Thoracic aorta (tissue), 2 donors: Measurements from ENCODE around the gene SAMD14. TPM values are rescaled to one million over a fixed set of nuclear protein-coding genes. Genes with fewer than 3 reads are reported as not detected.

ENCODE experiments used
- ATAC-seq: fragments of 150-250 bp; one replicate; pipeline ENCODE4 v1.8.0; 2017; ENCODE audit warnings: low read depth; ENCODE audit not compliant: insufficient number of reproducible peaks, low FRiP score
- DNase-seq: peaks from one replicate; pipeline ENCODE4 v3.0.0-alpha.2; 2020; ENCODE audit warnings: low spot score
- H3K27ac ChIP-seq, 2 donors: fragments of 200-600 bp; sonication (generic); 1 replicate in 1 of 2; 2 replicates in 1 of 2; pipeline ENCODE4 v1.5.1; 2016; ENCODE audit warnings: mild to moderate bottlenecking in 2 of 2, moderate library complexity in 2 of 2
- H3K27me3 ChIP-seq: fragments of 200-600 bp; sonication (generic); replicated peaks from 2 replicates; pipeline ENCODE4 v1.6.0; 2016; ENCODE audit warnings: mild to moderate bottlenecking; ENCODE audit not compliant: insufficient read depth
- H3K36me3 ChIP-seq: fragments of 200-600 bp; sonication (generic); one replicate; pipeline ENCODE4 v1.5.1; 2016
- H3K4me1 ChIP-seq, 2 donors: fragments of 200-600 bp; sonication (generic); 1 replicate in 1 of 2; 2 replicates in 1 of 2; pipeline versions ENCODE4 v1.5.1 to v1.6.0; 2016; ENCODE audit warnings: low read depth in 2 of 2, mild to moderate bottlenecking in 1 of 2; ENCODE audit not compliant: control insufficient read depth in 1 of 2
- H3K4me3 ChIP-seq: fragments of 200-600 bp; sonication (generic); 2 replicates; pipeline ENCODE4 v1.5.1; 2016; ENCODE audit warnings: mild to moderate bottlenecking
- H3K9me3 ChIP-seq: fragments of 200-600 bp; sonication (generic); 2 replicates; pipeline ENCODE4 v1.5.1; 2016
- CTCF ChIP-seq: fragments of 200-600 bp; sonication (generic); IDR thresholded peaks from one replicate; pipeline ENCODE4 v1.5.1; 2019; ENCODE audit warnings: antibody characterized with exemption
- total RNA-seq, 2 donors: library from RNA; depleted of rRNA; stranded (reverse); fragments of >200 nt; gene quantifications; one replicate each; pipeline versions ENCODE4 v1.1.0 to v1.2.3, GENCODE V29; 2016

SAMD14 gene
- total RNA-seq, 2 donors from 2014 or later, result 9.7 to 11.5 TPM

- Histone ChIP-seq H3K4me3 (no peak overlapping the region), H3K27me3 (no peaks in the 10 kb centered on the region), H3K9me3 (no peaks in the 10 kb centered on the region), H3K4me1 (peaks cover 34 to 81% of the 10 kb centered on the region in 2 donors), H3K27ac (peak overlapping the region; percentile 98 to 99), H3K36me3 (peaks cover 9% of the 10 kb centered on the region)
- ATAC-seq, result no peak
- DNase-seq, result no peak
- TF ChIP-seq CTCF, result no peak
Observed at GRCh38 chr17:50171371-50172071, 41.6 kb upstream of the SAMD14 start.

DNA sequence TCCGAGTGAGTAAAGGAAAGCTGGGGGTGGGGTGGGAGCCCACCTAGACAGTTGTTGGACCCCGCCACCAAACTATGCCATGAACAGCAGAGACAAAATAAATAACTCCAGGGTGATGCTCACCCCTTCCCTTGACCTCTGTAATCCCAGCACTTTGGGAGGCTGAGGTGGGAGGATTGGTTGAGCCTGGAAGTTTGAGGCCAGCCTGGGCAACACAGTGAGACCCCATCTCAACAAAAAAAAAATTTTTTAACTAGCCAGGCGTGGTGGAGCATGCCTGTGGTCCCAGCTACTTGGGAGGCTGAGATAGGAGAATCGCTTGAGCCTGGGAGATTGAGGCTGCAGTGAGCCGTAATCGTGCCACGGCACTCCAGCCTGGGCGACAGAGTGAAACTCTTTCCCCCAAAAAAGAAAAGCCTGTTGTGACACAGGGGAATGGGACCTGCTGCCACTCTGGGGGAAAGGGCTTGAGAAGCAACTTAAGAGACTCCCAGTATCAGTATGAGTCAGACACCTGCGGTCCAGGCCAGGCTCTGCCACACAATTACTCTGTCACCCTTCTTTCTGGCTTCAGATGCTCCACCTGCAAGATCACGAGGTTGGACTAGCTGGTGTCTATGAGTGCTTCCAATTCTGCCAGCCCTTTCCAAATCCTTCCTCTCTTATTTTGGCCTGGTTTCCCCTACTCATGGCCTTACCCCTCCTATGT, 40.9 kb upstream of the SAMD14 start:
- no peak for TF ChIP-seq CTCF
- ATAC-seq, result no peak

GRCh38 chr17:50169881-50170459, 40.0 kb upstream of the SAMD14 start:
- no peak for TF ChIP-seq CTCF
- Histone ChIP-seq H3K27ac (peak overlapping the region; percentile 98 to 99), H3K4me1 (peaks cover 31 to 74% of the 10 kb centered on the region in 2 donors), H3K27me3 (no peaks in the 10 kb centered on the region), H3K9me3 (no peaks in the 10 kb centered on the region), H3K4me3 (no peak overlapping the region), H3K36me3 (peaks cover 9% of the 10 kb centered on the region)
- ATAC-seq (no peak), DNase-seq (no peak)

More for the DNA sequence above, 40.9 kb upstream of the SAMD14 start:
- Histone ChIP-seq H3K9me3 (no peaks in the 10 kb centered on the region), H3K27ac (peak overlapping the region; percentile 98 to 99), H3K27me3 (no peaks in the 10 kb centered on the region), H3K4me1 (peaks cover 30 to 74% of the 10 kb centered on the region in 2 donors), H3K36me3 (peaks cover 9% of the 10 kb centered on the region), H3K4me3 (no peak overlapping the region)
- DNase-seq, result no peak

GRCh38 chr17:50169121-50169764, 39.3 kb upstream of the SAMD14 start:
- peaks cover 35 to 76% of the 10 kb centered on the region in 2 donors for H3K4me1 ChIP-seq
- no peaks in the 10 kb centered on the region for H3K27me3 ChIP-seq
- peak; percentile 78 for TF ChIP-seq CTCF
- no peak overlapping the region for H3K4me3 ChIP-seq
- H3K27ac ChIP-seq, result peak overlapping the region; percentile 98 to 99
- ATAC-seq, result no peak
- H3K9me3 ChIP-seq, result no peaks in the 10 kb centered on the region
- H3K36me3 ChIP-seq, result peaks cover 9% of the 10 kb centered on the region
- no peak for DNase-seq

- peaks cover 30 to 75% of the 10 kb centered on the region in 2 donors for H3K4me1 ChIP-seq
- ATAC-seq (no peak), DNase-seq (no peak)
- H3K27me3 ChIP-seq, result no peaks in the 10 kb centered on the region
- H3K9me3 ChIP-seq, result no peaks in the 10 kb centered on the region
- H3K36me3 ChIP-seq, result peaks cover 9% of the 10 kb centered on the region
- peak overlapping the region; percentile 62 for H3K4me3 ChIP-seq
- TF ChIP-seq CTCF, result no peak
- peak overlapping the region; percentile 98 to 99 for H3K27ac ChIP-seq
Observed at GRCh38 chr17:50168319-50168718, 38.4 kb upstream of the SAMD14 start.
